ENCODE data around the gene CEPT1. TPM values are rescaled to one million over a fixed set of nuclear protein-coding genes. Genes with fewer than 3 reads are reported as not detected.

Gene CEPT1
- total RNA-seq, 1 donor from 2014 or later = 53.4 TPM

DNA sequence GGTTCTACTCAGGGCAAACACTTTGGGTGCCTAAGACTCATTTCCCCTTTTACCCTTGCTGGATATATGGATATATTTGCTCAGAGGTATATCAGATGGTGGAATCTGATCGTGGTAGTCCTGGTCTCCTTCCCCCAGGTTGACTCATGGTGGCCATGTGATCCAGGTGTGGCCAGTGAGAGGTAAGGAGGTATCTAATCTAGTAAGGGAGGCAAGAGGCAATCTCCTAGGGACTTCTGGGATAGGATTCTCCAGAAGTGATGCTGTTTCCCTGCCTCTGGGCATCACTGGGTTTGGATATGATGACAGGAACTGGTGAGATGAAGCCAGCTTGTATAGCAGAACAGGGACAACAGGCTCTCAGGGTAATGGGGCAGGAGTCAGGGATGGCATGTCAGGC is 68.9 kb downstream of the CEPT1 start:
- TF ChIP-seq, protein P1, sequence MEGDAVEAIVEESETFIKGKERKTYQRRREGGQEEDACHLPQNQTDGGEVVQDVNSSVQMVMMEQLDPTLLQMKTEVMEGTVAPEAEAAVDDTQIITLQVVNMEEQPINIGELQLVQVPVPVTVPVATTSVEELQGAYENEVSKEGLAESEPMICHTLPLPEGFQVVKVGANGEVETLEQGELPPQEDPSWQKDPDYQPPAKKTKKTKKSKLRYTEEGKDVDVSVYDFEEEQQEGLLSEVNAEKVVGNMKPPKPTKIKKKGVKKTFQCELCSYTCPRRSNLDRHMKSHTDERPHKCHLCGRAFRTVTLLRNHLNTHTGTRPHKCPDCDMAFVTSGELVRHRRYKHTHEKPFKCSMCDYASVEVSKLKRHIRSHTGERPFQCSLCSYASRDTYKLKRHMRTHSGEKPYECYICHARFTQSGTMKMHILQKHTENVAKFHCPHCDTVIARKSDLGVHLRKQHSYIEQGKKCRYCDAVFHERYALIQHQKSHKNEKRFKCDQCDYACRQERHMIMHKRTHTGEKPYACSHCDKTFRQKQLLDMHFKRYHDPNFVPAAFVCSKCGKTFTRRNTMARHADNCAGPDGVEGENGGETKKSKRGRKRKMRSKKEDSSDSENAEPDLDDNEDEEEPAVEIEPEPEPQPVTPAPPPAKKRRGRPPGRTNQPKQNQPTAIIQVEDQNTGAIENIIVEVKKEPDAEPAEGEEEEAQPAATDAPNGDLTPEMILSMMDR (IDR thresholded peaks at IDR 0.05) = no peak
- intact Hi-C loops (cut with DNase I) = no loop called here
- Histone ChIP-seq H3K4me3 (no peak overlapping the region), H3K36me3 (no peaks in the 10 kb centered on the region), H3K4me1 (peaks cover 24% of the 10 kb centered on the region), H3K27me3 (ENCODE audit: low read depth) (no peaks in the 10 kb centered on the region), H3K9me3 (no peaks in the 10 kb centered on the region), H3K27ac (no peak overlapping the region)
- ATAC-seq = no peak
- DNase-seq = no peak

DNA sequence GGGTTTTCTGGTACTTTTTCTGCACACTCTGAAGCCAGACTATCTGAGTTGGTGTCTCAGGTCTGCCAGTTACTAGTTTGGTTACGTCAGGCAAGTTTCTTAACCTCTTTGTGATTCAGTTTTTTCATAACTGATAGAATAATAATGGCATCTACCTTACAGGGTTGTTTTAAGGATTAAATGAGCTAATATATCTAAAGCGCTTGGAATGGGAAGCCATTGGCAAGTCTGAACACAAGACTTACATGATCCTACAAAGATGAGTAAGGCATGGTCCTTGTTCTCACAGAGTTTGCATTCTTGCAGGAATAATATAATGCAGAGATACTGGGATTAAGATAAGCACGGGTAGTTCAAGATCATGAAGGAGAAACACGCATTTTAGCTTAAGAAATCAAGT is 69.6 kb downstream of the CEPT1 start:
- Histone ChIP-seq H3K27me3 (ENCODE audit: low read depth) (no peaks in the 10 kb centered on the region), H3K36me3 (no peaks in the 10 kb centered on the region), H3K9me3 (no peaks in the 10 kb centered on the region), H3K4me1 (peaks cover 20% of the 10 kb centered on the region), H3K4me3 (no peak overlapping the region), H3K27ac (no peak overlapping the region)
- DNase-seq (no peak), ATAC-seq (no peak)
- TF ChIP-seq, protein P1 (IDR thresholded peaks at IDR 0.05) = no peak
- intact Hi-C loops (cut with DNase I) = no loop called here

DNA sequence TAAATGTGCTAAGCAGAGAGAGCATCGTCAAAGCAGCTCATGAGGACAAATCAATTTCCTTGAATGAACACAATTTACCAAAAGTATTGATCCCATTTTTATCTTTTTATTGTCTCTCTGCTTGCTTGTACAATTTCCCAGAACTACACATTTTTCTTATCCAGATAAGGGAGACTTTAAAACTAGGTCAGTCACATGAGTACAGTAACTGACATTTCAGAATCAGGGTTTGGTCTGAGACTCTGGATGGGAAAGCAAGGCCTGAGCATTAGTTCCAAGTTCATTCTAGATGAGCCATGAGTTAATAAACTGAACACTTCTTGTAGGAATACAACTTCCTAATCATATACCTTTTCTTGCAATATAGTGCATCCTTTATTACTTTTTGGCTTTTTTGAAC is 71.9 kb downstream of the CEPT1 start:
- no peak overlapping the region for H3K27ac ChIP-seq
- no peak for ATAC-seq
- intact Hi-C loops (cut with DNase I) = no loop called here
- no peak overlapping the region for H3K4me3 ChIP-seq
- no peaks in the 10 kb centered on the region for H3K36me3 ChIP-seq
- H3K4me1 ChIP-seq = peaks cover 25% of the 10 kb centered on the region
- no peaks in the 10 kb centered on the region for H3K9me3 ChIP-seq
- no peak for DNase-seq
- TF ChIP-seq, protein P1 (IDR thresholded peaks at IDR 0.05) = no peak
- no peaks in the 10 kb centered on the region for H3K27me3 ChIP-seq (ENCODE audit: low read depth)

DNA sequence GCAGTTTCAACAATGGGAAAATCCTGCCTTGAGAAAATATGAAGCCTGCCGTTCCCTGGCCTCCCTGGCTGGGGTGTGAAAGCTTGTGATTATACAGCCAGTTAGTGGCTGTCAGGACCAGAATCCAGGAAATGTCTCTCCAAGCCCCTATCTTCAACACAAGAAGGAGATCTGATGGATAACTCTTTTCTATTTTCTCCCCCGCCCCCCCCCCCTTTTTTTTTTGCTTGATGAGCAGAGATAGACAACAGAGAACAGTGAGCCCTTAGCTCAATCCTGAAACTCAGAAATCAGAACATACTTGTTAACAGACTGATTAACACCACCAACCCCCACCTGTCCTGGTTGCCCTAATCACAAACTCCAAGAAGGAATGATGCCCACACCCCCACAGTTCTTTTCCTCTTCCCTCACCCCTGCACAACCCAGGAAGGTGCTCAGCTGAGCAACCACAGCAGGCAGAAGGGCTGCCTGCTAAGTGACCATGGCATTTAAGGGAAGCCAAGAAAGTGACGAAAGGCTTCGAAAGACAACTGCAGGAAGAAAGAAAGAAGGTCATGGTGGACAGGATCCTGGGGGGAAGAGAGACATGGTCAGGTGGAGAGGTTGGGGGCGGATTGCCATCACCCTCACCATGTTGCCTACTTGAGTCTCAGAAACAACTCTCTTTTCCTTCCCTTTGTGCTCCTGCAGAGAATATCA is 72.8 kb downstream of the CEPT1 start:
- TF ChIP-seq, protein P1 (IDR thresholded peaks at IDR 0.05) = no peak
- intact Hi-C loops (cut with DNase I) = no loop called here

DNA sequence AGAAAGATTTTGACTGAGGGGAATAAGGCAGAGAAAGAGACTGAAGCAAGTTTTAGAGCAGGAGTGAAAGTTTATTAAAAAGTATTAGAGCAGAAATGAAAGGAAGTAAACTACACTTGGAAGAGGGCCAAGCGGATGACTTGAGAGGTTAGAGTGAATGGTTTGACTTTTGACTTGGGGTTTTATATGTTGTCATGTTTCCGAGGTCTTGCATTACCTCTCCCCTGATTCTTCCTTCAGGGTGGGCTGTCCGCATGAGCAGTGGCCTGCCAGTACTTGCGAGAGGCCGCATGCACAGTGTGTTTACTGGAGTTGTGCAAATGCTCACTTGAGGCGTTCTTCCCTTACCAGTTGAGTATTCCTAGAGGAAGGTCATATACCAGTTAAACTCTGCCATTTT is 73.4 kb downstream of the CEPT1 start:
- DNase-seq = peak; percentile 65

More for the DNA sequence above, 72.8 kb downstream of the CEPT1 start:
- Histone ChIP-seq H3K36me3 (no peaks in the 10 kb centered on the region), H3K4me3 (no peak overlapping the region), H3K27me3 (ENCODE audit: low read depth) (no peaks in the 10 kb centered on the region), H3K4me1 (peaks cover 32% of the 10 kb centered on the region), H3K27ac (no peak overlapping the region), H3K9me3 (no peaks in the 10 kb centered on the region)
- peak; percentile 10 to 23 for ATAC-seq
- DNase-seq = no peak

More for the DNA sequence above, 73.4 kb downstream of the CEPT1 start:
- Histone ChIP-seq H3K4me1 (peaks cover 32% of the 10 kb centered on the region), H3K36me3 (no peaks in the 10 kb centered on the region), H3K27ac (no peak overlapping the region), H3K27me3 (ENCODE audit: low read depth) (no peaks in the 10 kb centered on the region), H3K9me3 (no peaks in the 10 kb centered on the region), H3K4me3 (no peak overlapping the region)
- peak; percentile 46 to 49 for ATAC-seq
- intact Hi-C loops (cut with DNase I) = no loop called here
- TF ChIP-seq, protein P1 (IDR thresholded peaks at IDR 0.05) = no peak

All from lower lobe of right lung (tissue), 2 donors.